ENCODE measurements around the gene ARGLU1.

- TF ChIP-seq CTCF (conservative IDR thresholded peaks at IDR 0.05; ENCODE audit: low read depth, low read length) (no peak), EZH2 (IDR thresholded peaks at IDR 0.05; ENCODE audit: low read length, unreplicated experiment) (no peak)
Observed at GRCh38 chr13:106616729-106617128, 48.8 kb upstream of the ARGLU1 start.

Measured in PC-3 (cell line).